Spleen (tissue), 7 donors: ENCODE results near the gene MAP4K2.

Source experiments
- POLR2A ChIP-seq, 3 donors: fragments of 450-650 bp; IDR thresholded peaks; one replicate each; pipeline ENCODE4 v1.5.1; 2017; ENCODE audit warnings: antibody characterized with exemption in 3 of 3, mild to moderate bottlenecking in 1 of 3
- POLR2AphosphoS5 ChIP-seq, 3 donors: sonication (generic); formaldehyde crosslinking; IDR thresholded peaks; one replicate each; pipeline ENCODE4 v1.5.1; 2017; ENCODE audit warnings: antibody characterized with exemption in 3 of 3
- TF ChIP-seq, protein P1 (sequence below), 11 experiments: fragments of 200-600 bp in 7 of 11; fragments of 450-650 bp in 4 of 11; sonication (generic) in 4 of 11; IDR thresholded peaks in 8 of 11; conservative IDR thresholded peaks in 3 of 11; 1 replicate in 7 of 11; 2 replicates in 4 of 11; pipeline versions ENCODE4 v1.4.0 to v1.8.0; 2016 to 2021; ENCODE audit warnings: antibody characterized with exemption in 11 of 11, inconsistent platforms in 4 of 11, mild to moderate bottlenecking in 1 of 11
- donor health status: DM: no; HTN: no; CAD: no; lungs with moderate emphysema.
- donor health status: DM: no; HTN: no; CAD: no.
- donor health status: DM: no; HTN: no; CAD: no.

DNA sequence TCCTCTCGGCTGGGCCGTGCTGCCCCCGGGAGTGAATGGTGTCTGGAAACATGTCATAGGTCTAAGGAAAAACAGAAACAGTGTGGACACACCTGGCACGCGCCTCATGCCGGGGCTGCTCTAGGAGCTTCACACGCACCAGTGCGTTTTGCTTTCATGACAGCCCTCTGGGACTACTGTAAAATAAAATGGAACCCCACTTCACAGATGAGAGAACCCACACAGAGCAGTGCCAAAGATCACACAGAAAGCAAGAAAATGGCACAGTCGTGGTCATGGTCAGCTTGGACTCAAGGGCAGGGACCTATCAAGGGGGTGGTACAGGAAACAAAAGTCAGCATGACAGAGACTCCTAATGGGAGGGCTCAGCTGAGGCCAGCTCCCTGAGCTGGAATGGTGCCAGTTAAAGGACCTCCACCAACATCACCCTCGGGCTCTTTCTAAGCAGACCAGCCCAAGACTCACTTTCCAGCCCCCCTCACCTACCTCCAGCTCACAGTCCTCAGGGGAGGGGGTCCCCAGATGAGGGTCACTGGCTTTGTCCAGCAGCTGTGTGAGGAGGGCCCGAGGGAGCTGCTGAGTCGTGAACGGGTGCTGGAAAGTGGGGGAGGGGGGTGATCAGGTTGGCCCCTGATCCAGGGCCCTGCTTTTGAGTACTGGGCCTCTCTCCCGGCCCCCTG lies 3.3 kb downstream of the MAP4K2 start:
- no peak for TF ChIP-seq POLR2A (IDR thresholded peaks at IDR 0.05)
- TF ChIP-seq, protein P1, sequence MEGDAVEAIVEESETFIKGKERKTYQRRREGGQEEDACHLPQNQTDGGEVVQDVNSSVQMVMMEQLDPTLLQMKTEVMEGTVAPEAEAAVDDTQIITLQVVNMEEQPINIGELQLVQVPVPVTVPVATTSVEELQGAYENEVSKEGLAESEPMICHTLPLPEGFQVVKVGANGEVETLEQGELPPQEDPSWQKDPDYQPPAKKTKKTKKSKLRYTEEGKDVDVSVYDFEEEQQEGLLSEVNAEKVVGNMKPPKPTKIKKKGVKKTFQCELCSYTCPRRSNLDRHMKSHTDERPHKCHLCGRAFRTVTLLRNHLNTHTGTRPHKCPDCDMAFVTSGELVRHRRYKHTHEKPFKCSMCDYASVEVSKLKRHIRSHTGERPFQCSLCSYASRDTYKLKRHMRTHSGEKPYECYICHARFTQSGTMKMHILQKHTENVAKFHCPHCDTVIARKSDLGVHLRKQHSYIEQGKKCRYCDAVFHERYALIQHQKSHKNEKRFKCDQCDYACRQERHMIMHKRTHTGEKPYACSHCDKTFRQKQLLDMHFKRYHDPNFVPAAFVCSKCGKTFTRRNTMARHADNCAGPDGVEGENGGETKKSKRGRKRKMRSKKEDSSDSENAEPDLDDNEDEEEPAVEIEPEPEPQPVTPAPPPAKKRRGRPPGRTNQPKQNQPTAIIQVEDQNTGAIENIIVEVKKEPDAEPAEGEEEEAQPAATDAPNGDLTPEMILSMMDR (IDR thresholded peaks at IDR 0.05 in 8 of 11, conservative IDR thresholded peaks at IDR 0.05 in 3 of 11), result no peak
- TF ChIP-seq POLR2AphosphoS5 (IDR thresholded peaks at IDR 0.05), result peak; percentile 2 to 44 (median 23)
